Measurements from ENCODE around the gene RAPGEF3.

Gene RAPGEF3

DNA sequence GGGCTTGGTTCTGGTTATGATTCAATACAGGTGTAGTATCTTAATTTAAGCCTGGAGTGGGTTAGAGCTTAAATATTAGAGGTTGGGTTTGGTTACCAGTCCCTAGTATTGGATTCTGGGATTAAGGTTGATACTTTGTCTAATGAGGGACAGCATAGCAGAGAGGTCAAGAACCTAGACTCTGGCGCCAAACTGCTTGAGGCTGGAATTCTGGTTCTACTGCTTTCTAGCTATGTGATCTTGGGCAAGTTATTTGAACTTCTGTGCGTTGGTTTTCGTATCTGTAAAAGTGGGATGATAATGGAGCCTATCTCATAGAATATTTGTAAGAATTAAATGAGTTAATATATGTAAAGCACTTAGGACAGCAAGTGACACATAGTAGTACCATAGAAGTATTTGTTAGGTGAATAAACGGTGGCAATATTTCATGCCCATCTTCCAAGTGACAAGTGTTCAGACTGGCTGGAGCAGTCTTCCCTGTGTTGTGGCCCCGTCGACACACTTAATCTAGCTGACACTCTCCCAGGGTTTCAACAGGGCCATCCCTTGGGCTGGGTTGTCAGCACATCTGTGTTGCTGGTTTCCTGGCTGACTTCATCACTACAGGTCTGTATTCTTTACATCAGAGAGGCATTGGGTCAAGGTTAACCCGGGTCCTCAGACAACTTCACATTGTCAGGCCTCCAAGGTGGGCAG, 36.4 kb downstream of the RAPGEF3 start:
- FAIRE-seq: no peak
- TF ChIP-seq SPI1 (IDR thresholded peaks at IDR 0.05; ENCODE audit: low read depth, low read length) (no peak), PAX5 (IDR thresholded peaks at IDR 0.05; ENCODE audit: insufficient read depth, low read length, severe bottlenecking) (no peak), POLR2AphosphoS5 (IDR thresholded peaks at IDR 0.05; ENCODE audit: low read depth, low read length) (no peak), TAF1 (IDR thresholded peaks at IDR 0.05; ENCODE audit: low read depth, low read length) (no peak), POLR2A (IDR thresholded peaks at IDR 0.05; ENCODE audit: low read depth, low read length) (no peak), POU2F2 (IDR thresholded peaks at IDR 0.05; ENCODE audit: low read depth, low read length) (no peak)
- no peak for DNase-seq (ENCODE audit: insufficient read length, low spot score)

DNA sequence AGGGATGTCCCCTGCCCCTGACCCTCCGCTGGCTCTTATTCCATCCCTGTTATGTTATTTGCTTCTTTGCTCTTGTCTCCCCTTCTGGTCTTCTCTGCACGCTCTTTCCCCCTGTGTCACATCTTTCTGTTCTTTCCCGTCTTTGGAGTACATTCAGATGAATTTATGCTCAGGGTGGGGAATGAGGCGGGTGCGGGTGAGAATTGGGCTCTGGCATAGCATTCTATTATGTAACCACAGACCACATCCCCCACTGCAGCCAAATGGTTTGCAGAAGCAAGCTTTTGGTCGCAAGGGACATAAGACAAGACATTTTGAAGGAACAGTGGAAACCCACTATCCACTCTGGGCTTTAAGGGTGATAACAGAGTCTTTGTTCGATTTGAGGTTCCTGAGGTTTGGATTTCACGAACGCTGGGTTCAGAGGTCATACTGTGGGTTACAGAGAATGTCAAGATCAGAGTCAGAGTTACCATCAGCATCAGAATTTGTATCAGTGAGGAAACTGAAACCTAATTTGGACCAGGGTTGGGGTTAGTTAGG, 37.2 kb downstream of the RAPGEF3 start:
- DNase-seq (ENCODE audit: insufficient read length, low spot score) (no peak), FAIRE-seq (peak; percentile 23)
- TF ChIP-seq POU2F2 (IDR thresholded peaks at IDR 0.05; ENCODE audit: low read depth, low read length): no peak
- TF ChIP-seq SPI1 (IDR thresholded peaks at IDR 0.05; ENCODE audit: low read depth, low read length): no peak
- no peak for TF ChIP-seq POLR2A (IDR thresholded peaks at IDR 0.05; ENCODE audit: low read depth, low read length)
- no peak for TF ChIP-seq TAF1 (IDR thresholded peaks at IDR 0.05; ENCODE audit: low read depth, low read length)
- TF ChIP-seq POLR2AphosphoS5 (IDR thresholded peaks at IDR 0.05; ENCODE audit: low read depth, low read length): no peak
- TF ChIP-seq PAX5 (IDR thresholded peaks at IDR 0.05; ENCODE audit: insufficient read depth, low read length, severe bottlenecking): no peak

DNA sequence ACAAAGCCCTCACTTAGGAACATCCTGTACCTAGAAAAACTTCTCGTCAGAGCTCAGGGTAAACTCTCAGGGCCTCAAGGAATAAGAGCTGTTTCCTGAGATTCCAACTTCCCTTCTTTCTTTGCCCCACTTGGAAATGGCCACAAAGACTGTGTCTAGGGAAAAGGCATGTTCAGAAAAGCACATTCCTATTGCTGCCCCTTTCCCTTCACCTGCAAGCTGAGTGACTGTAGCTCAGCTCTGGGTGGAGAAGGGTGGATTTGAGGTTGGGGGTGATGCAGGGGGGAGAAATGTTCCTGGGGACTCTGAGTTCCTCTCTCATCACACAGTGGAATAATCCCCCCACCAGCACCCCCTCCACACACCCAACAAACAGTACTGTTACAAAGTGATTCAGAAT, 40.1 kb downstream of the RAPGEF3 start:
- DNase-seq (ENCODE audit: insufficient read length, low spot score) (no peak), FAIRE-seq (no peak)
- TF ChIP-seq SPI1 (IDR thresholded peaks at IDR 0.05; ENCODE audit: low read depth, low read length) (no peak), POU2F2 (IDR thresholded peaks at IDR 0.05; ENCODE audit: low read depth, low read length) (no peak), POLR2AphosphoS5 (IDR thresholded peaks at IDR 0.05; ENCODE audit: low read depth, low read length) (no peak), TAF1 (IDR thresholded peaks at IDR 0.05; ENCODE audit: low read depth, low read length) (no peak), PAX5 (IDR thresholded peaks at IDR 0.05; ENCODE audit: insufficient read depth, low read length, severe bottlenecking) (no peak)

DNA sequence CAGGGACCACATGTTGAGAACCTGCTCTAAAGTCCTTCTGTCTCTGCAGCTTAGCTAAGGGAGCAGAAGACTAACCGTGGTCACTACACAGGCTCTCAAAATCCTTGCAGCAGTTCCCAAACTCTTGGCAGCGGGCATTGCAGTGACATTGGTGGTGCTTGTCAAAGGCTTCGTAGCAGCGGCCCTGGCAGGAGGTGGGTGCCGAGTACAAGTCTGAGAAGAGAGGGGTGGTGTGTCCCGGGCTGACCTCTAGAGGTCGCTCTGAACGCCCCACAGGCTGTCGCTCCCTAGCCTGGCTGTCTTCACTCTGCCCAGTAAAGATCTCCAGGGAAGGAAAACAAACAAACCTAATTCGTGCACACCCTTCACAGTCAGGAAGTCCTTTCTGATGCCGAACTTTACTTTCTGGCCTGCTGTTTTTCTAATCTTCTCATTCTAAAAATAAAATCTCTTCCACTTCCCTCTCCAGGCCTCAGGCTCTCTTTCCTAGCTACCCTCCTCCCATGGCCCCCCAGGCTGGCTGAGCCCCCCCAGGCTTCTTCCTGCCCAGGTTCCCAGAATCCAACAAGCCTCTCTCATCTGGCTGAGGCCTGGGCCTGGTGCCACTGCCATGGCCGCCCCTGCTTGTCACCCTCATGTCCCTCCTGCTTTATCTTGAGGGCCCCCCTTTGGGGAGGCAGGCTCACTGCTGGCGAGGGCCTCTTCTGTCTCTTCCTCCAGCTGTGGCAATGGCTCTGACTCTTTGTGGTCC, 41.1 kb downstream of the RAPGEF3 start:
- FAIRE-seq (peak; percentile 80), DNase-seq (ENCODE audit: insufficient read length, low spot score) (peak; percentile 61)
- TF ChIP-seq POLR2A (IDR thresholded peaks at IDR 0.05; ENCODE audit: low read depth, low read length) (no peak), POU2F2 (IDR thresholded peaks at IDR 0.05; ENCODE audit: low read depth, low read length) (no peak), SPI1 (IDR thresholded peaks at IDR 0.05; ENCODE audit: low read depth, low read length) (no peak), PAX5 (IDR thresholded peaks at IDR 0.05; ENCODE audit: insufficient read depth, low read length, severe bottlenecking) (no peak), TAF1 (IDR thresholded peaks at IDR 0.05; ENCODE audit: low read depth, low read length) (no peak), POLR2AphosphoS5 (IDR thresholded peaks at IDR 0.05; ENCODE audit: low read depth, low read length) (no peak)

DNA sequence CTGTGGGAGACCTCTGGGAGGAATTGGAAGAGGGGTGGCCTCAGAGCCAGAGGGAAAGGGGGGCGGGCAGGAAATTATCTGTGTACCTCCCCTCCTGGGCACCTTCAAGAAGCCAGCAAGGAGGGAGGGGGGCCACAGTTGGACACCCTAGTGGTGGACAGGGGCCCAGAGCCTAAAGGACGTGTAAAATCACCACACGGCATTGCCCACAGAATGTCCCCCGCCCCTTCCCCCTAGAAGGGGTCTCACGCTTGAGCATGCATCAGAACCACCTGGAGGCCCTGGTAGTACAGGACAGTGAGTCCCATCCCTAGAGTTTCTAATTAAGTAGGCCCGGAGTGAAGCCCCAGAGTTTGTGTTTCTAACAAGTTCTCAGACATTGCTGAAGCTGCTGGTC, 41.6 kb downstream of the RAPGEF3 start:
- TF ChIP-seq POLR2A (IDR thresholded peaks at IDR 0.05; ENCODE audit: low read depth, low read length): no peak
- TF ChIP-seq PAX5 (IDR thresholded peaks at IDR 0.05; ENCODE audit: insufficient read depth, low read length, severe bottlenecking): no peak
- TF ChIP-seq SPI1 (IDR thresholded peaks at IDR 0.05; ENCODE audit: low read depth, low read length): no peak
- TF ChIP-seq POU2F2 (IDR thresholded peaks at IDR 0.05; ENCODE audit: low read depth, low read length): no peak
- TF ChIP-seq POLR2AphosphoS5 (IDR thresholded peaks at IDR 0.05; ENCODE audit: low read depth, low read length): no peak
- TF ChIP-seq TAF1 (IDR thresholded peaks at IDR 0.05; ENCODE audit: low read depth, low read length): no peak
- DNase-seq (ENCODE audit: insufficient read length, low spot score): no peak
- no peak for FAIRE-seq

DNA sequence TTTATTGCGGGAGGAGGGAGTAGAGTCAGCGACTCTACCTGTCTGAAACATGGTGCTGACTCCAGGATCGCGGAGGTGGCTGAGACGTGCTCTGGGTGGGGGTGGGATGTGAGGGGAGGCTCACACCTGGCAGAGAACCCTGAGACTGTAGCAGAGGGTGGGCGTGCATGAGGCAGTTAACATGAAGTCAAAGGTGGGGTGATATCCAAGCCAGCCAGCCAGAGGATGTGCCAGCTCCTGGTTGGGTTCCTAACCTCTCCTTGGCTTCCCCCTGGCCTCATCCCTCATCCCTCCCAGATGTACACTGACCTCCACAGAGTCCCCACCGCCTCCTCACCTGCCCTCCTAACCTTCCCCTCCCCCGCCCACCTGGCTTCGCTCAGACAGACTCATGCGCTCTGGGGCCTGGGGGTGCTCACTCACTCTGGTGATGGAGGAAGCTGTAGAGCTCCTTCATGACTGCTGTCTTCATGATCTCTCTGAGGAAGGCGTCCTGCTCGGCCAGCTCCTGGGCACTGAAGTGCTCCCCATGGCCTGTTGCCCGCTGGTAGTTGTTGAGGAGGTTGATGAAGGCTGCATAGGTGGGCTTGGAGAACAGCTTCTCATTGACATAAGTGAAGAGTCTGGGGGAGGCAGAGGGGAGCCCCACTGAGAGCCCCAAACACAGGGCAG, 42.7 kb downstream of the RAPGEF3 start:
- TF ChIP-seq PAX5 (IDR thresholded peaks at IDR 0.05; ENCODE audit: insufficient read depth, low read length, severe bottlenecking): no peak
- TF ChIP-seq POU2F2 (IDR thresholded peaks at IDR 0.05; ENCODE audit: low read depth, low read length): no peak
- no peak for TF ChIP-seq TAF1 (IDR thresholded peaks at IDR 0.05; ENCODE audit: low read depth, low read length)
- no peak for TF ChIP-seq POLR2A (IDR thresholded peaks at IDR 0.05; ENCODE audit: low read depth, low read length)
- TF ChIP-seq POLR2AphosphoS5 (IDR thresholded peaks at IDR 0.05; ENCODE audit: low read depth, low read length): no peak
- TF ChIP-seq SPI1 (IDR thresholded peaks at IDR 0.05; ENCODE audit: low read depth, low read length): no peak
- FAIRE-seq (no peak), DNase-seq (ENCODE audit: insufficient read length, low spot score) (no peak)

DNA sequence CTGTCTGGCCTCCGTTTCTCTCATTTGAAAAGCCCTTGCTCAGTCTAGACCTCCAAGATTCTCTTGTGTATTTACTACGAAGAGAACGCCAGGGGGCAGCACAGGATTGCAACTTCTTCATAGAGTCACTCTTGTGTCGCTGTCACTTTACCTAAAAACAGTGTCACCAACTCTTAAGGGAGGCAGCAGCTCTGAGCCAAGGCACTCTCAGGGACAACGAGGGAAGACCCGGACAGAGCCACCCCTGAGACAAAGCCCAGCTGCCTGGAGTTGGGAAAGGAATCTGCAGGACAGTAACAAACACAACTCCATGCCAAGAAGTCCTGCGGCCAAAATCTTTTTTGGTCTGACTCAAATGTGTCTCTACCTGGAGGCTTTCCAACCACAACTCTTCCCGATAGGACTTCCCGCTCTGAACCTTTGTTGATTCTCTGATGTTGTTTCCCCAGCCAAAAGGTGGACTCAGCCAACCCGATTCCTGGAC, 43.2 kb downstream of the RAPGEF3 start:
- FAIRE-seq (peak; percentile 86), DNase-seq (ENCODE audit: insufficient read length, low spot score) (peak; percentile 53)
- TF ChIP-seq SPI1 (IDR thresholded peaks at IDR 0.05; ENCODE audit: low read depth, low read length): no peak
- TF ChIP-seq POLR2AphosphoS5 (IDR thresholded peaks at IDR 0.05; ENCODE audit: low read depth, low read length): no peak
- no peak for TF ChIP-seq TAF1 (IDR thresholded peaks at IDR 0.05; ENCODE audit: low read depth, low read length)
- TF ChIP-seq POU2F2 (IDR thresholded peaks at IDR 0.05; ENCODE audit: low read depth, low read length): no peak
- TF ChIP-seq POLR2A (IDR thresholded peaks at IDR 0.05; ENCODE audit: low read depth, low read length): no peak

DNA sequence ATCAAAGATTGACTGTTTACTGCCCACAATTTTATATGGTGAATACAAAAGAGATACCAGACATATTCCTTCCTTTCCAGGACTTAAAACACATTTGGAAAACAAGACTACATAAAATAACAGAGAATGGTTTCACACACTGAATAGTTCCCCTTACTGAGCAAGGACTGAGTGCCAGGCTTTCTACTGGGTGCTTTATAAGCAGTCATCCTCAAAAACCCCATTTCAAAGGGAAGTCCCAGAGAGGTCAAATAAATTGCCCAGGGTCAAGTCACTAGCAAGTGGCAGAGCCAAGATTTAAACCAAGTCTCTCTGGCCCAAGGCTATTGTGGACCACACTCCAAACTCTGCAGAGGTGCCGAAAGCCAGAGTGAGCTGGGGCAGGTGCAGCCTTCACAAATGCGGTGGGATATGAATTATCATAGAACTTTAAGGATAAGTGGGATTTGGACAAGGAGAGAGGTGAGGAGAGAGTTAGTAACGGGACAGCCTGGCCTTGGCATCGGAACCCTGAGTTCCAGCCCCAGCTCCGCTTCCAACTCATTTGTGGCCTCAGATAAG, 43.8 kb downstream of the RAPGEF3 start:
- DNase-seq (ENCODE audit: insufficient read length, low spot score) (no peak), FAIRE-seq (no peak)
- no peak for TF ChIP-seq POLR2A (IDR thresholded peaks at IDR 0.05; ENCODE audit: low read depth, low read length)
- TF ChIP-seq SPI1 (IDR thresholded peaks at IDR 0.05; ENCODE audit: low read depth, low read length): no peak
- TF ChIP-seq POLR2AphosphoS5 (IDR thresholded peaks at IDR 0.05; ENCODE audit: low read depth, low read length): no peak
- no peak for TF ChIP-seq POU2F2 (IDR thresholded peaks at IDR 0.05; ENCODE audit: low read depth, low read length)
- TF ChIP-seq TAF1 (IDR thresholded peaks at IDR 0.05; ENCODE audit: low read depth, low read length): no peak
- TF ChIP-seq PAX5 (IDR thresholded peaks at IDR 0.05; ENCODE audit: insufficient read depth, low read length, severe bottlenecking): no peak

All from GM12891 (cell line).